ENCODE measurements around the gene MMD. TPM values are rescaled to one million over a fixed set of nuclear protein-coding genes. Genes with fewer than 3 reads are reported as not detected.

The MMD gene
- total and polyA plus RNA-seq, 9 of the 15 experiments (the other 6 are each of a cell fraction or from before 2014, with no cell fraction given): 3.1 to 18.9 (median 10.7) TPM

GRCh38 chr17:55356434-55357328 lies 65.0 kb downstream of the MMD start (continued):
- TF ChIP-seq ZC3H11A (IDR thresholded peaks at IDR 0.05; ENCODE audit: low read depth, low read length): no peak
- no peak for TF ChIP-seq HLTF (IDR thresholded peaks at IDR 0.05)
- no peak for TF ChIP-seq ARID4B (CRISPR knock-in tag; IDR thresholded peaks at IDR 0.05)
- TF ChIP-seq, protein P1, sequence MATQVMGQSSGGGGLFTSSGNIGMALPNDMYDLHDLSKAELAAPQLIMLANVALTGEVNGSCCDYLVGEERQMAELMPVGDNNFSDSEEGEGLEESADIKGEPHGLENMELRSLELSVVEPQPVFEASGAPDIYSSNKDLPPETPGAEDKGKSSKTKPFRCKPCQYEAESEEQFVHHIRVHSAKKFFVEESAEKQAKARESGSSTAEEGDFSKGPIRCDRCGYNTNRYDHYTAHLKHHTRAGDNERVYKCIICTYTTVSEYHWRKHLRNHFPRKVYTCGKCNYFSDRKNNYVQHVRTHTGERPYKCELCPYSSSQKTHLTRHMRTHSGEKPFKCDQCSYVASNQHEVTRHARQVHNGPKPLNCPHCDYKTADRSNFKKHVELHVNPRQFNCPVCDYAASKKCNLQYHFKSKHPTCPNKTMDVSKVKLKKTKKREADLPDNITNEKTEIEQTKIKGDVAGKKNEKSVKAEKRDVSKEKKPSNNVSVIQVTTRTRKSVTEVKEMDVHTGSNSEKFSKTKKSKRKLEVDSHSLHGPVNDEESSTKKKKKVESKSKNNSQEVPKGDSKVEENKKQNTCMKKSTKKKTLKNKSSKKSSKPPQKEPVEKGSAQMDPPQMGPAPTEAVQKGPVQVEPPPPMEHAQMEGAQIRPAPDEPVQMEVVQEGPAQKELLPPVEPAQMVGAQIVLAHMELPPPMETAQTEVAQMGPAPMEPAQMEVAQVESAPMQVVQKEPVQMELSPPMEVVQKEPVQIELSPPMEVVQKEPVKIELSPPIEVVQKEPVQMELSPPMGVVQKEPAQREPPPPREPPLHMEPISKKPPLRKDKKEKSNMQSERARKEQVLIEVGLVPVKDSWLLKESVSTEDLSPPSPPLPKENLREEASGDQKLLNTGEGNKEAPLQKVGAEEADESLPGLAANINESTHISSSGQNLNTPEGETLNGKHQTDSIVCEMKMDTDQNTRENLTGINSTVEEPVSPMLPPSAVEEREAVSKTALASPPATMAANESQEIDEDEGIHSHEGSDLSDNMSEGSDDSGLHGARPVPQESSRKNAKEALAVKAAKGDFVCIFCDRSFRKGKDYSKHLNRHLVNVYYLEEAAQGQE (IDR thresholded peaks at IDR 0.05; ENCODE audit: borderline replicate concordance): peak; percentile 82
- TF ChIP-seq, protein P1 (CRISPR knock-in tag; IDR thresholded peaks at IDR 0.05; ENCODE audit: low read depth): no peak
- TF ChIP-seq CTCFL (IDR thresholded peaks at IDR 0.05; ENCODE audit: borderline replicate concordance, insufficient read depth, low read depth, low read length, poor library complexity, severe bottlenecking): peak; percentile 35
- TF ChIP-seq CAMTA2 (CRISPR knock-in tag; conservative IDR thresholded peaks at IDR 0.05): no peak
- TF ChIP-seq ZBTB26 (CRISPR knock-in tag; IDR thresholded peaks at IDR 0.05): no peak
- no peak for TF ChIP-seq THAP7 (CRISPR knock-in tag; IDR thresholded peaks at IDR 0.05)

Measured in K562 (cell line).